ENCODE measurements around the gene HIVEP3. TPM values are rescaled to one million over a fixed set of nuclear protein-coding genes. Genes with fewer than 3 reads are reported as not detected.

The HIVEP3 gene
- total and polyA plus RNA-seq, 2 experiments from 2014 or later = 0.57 to 5.9 TPM

GRCh38 chr1:41589395-41589794 is 329.3 kb downstream of the HIVEP3 start:
- H3K4me3 ChIP-seq = no peak overlapping the region
- no peaks in the 10 kb centered on the region for H3K9me3 ChIP-seq (ENCODE audit: low read depth)
- no peak overlapping the region for H2AFZ ChIP-seq
- no peaks in the 10 kb centered on the region for H4K20me1 ChIP-seq (ENCODE audit: insufficient read depth, poor library complexity, severe bottlenecking)
- H3K79me2 ChIP-seq = no peaks in the 10 kb centered on the region
- no peak overlapping the region for H3K4me2 ChIP-seq
- no peaks in the 10 kb centered on the region for H3K9me2 ChIP-seq (replicated peaks; ENCODE audit: insufficient read depth)
- H3K36me3 ChIP-seq (replicated peaks; ENCODE audit: insufficient read depth, low read depth) = no peaks in the 10 kb centered on the region
- WGBS (ENCODE audit: low lambda C conversion rate, missing lambda C conversion rate) = 93% methylated on average over 5 of the region's 5 CpGs
- no peak for DNase-seq (ENCODE audit: low spot score)
- no peaks in the 10 kb centered on the region for H3K27me3 ChIP-seq
- no peaks in the 10 kb centered on the region for H3K4me1 ChIP-seq (ENCODE audit: insufficient read depth)
- no peak for TF ChIP-seq EZH2 (IDR thresholded peaks at IDR 0.05; ENCODE audit: borderline replicate concordance)
- no peak for TF ChIP-seq CTCF (IDR thresholded peaks at IDR 0.05; ENCODE audit: poor library complexity)
- no peak for TF ChIP-seq EZH2phosphoT487 (IDR thresholded peaks at IDR 0.05; ENCODE audit: low read depth, severe bottlenecking, unreplicated experiment)
- no peak overlapping the region for H3K27ac ChIP-seq

GRCh38 chr1:41588334-41588875 is 330.3 kb downstream of the HIVEP3 start:
- H3K9me3 ChIP-seq (ENCODE audit: low read depth) = no peaks in the 10 kb centered on the region
- H3K27ac ChIP-seq = no peak overlapping the region
- 93% methylated on average over 5 of the region's 5 CpGs for WGBS (ENCODE audit: low lambda C conversion rate, missing lambda C conversion rate)
- H3K79me2 ChIP-seq = no peaks in the 10 kb centered on the region
- H3K27me3 ChIP-seq = no peaks in the 10 kb centered on the region
- H3K4me2 ChIP-seq = no peak overlapping the region
- H3K36me3 ChIP-seq (replicated peaks; ENCODE audit: insufficient read depth, low read depth) = no peaks in the 10 kb centered on the region
- DNase-seq (ENCODE audit: low spot score) = no peak
- no peak overlapping the region for H3K4me3 ChIP-seq
- no peaks in the 10 kb centered on the region for H3K4me1 ChIP-seq (ENCODE audit: insufficient read depth)
- TF ChIP-seq EZH2phosphoT487 (IDR thresholded peaks at IDR 0.05; ENCODE audit: low read depth, severe bottlenecking, unreplicated experiment) = no peak
- TF ChIP-seq CTCF (IDR thresholded peaks at IDR 0.05; ENCODE audit: poor library complexity) = no peak
- TF ChIP-seq EZH2 (IDR thresholded peaks at IDR 0.05; ENCODE audit: borderline replicate concordance) = no peak
- H3K9me2 ChIP-seq (replicated peaks; ENCODE audit: insufficient read depth) = no peaks in the 10 kb centered on the region
- H4K20me1 ChIP-seq (ENCODE audit: insufficient read depth, poor library complexity, severe bottlenecking) = no peaks in the 10 kb centered on the region
- H2AFZ ChIP-seq = no peak overlapping the region

- no peaks in the 10 kb centered on the region for H4K20me1 ChIP-seq (ENCODE audit: insufficient read depth, poor library complexity, severe bottlenecking)
- 95% methylated on average over 7 of the region's 7 CpGs for WGBS (ENCODE audit: low lambda C conversion rate, missing lambda C conversion rate)
These were observed 330.9 kb downstream of the HIVEP3 start for GRCh38 chr1:41587791-41588190.

More at GRCh38 chr1:41587791-41588190, 330.9 kb downstream of the HIVEP3 start:
- no peaks in the 10 kb centered on the region for H3K4me1 ChIP-seq (ENCODE audit: insufficient read depth)
- H3K36me3 ChIP-seq (replicated peaks; ENCODE audit: insufficient read depth, low read depth) = no peaks in the 10 kb centered on the region
- no peaks in the 10 kb centered on the region for H3K27me3 ChIP-seq
- DNase-seq (ENCODE audit: low spot score) = no peak
- H3K9me2 ChIP-seq (replicated peaks; ENCODE audit: insufficient read depth) = no peaks in the 10 kb centered on the region
- no peaks in the 10 kb centered on the region for H3K79me2 ChIP-seq
- H3K9me3 ChIP-seq (ENCODE audit: low read depth) = no peaks in the 10 kb centered on the region
- no peak for TF ChIP-seq EZH2phosphoT487 (IDR thresholded peaks at IDR 0.05; ENCODE audit: low read depth, severe bottlenecking, unreplicated experiment)
- TF ChIP-seq EZH2 (IDR thresholded peaks at IDR 0.05; ENCODE audit: borderline replicate concordance) = no peak
- no peak for TF ChIP-seq CTCF (IDR thresholded peaks at IDR 0.05; ENCODE audit: poor library complexity)
- no peak overlapping the region for H2AFZ ChIP-seq
- no peak overlapping the region for H3K4me2 ChIP-seq
- H3K27ac ChIP-seq = no peak overlapping the region
- H3K4me3 ChIP-seq = no peak overlapping the region
